Breast epithelium (tissue), 3 donors: ENCODE data around the gene UBE2E1.

ENCODE experiments used
- POLR2A ChIP-seq: fragments of 450-650 bp; IDR thresholded peaks from one replicate; pipeline ENCODE4 v1.6.1; 2016; ENCODE audit warnings: antibody characterized with exemption, mild to moderate bottlenecking, moderate library complexity
- POLR2AphosphoS5 ChIP-seq, 3 donors: sonication (generic); formaldehyde crosslinking; IDR thresholded peaks; one replicate each; pipeline ENCODE4 v1.6.1; 2017; ENCODE audit warnings: antibody characterized with exemption in 3 of 3
- TF ChIP-seq, protein P1 (sequence below), 3 donors: fragments of 450-650 bp; IDR thresholded peaks; one replicate each; pipeline ENCODE4 v1.5.1; 2016 to 2017; ENCODE audit warnings: antibody characterized with exemption in 3 of 3, mild to moderate bottlenecking in 3 of 3, moderate library complexity in 3 of 3

DNA sequence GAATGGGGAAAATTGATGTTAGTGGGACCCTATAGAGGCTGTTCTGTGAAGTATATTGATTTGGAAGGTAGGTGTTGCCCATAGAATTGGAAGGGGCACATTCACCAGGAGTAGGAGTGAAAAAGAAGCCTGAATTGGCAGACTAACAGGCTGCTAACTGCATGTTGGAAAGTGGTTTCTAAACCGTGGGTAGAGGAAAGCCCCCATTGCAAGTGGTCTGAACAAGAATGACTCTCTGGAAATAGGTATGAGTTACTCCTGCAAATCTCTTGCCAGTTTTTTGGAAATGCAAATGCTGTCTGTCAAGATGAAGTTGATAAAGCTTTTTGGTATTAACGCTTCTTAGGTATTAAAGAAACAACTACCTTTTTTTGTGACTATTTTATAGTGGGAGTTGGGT lies 3.5 kb downstream of the UBE2E1 start:
- TF ChIP-seq, protein P1, sequence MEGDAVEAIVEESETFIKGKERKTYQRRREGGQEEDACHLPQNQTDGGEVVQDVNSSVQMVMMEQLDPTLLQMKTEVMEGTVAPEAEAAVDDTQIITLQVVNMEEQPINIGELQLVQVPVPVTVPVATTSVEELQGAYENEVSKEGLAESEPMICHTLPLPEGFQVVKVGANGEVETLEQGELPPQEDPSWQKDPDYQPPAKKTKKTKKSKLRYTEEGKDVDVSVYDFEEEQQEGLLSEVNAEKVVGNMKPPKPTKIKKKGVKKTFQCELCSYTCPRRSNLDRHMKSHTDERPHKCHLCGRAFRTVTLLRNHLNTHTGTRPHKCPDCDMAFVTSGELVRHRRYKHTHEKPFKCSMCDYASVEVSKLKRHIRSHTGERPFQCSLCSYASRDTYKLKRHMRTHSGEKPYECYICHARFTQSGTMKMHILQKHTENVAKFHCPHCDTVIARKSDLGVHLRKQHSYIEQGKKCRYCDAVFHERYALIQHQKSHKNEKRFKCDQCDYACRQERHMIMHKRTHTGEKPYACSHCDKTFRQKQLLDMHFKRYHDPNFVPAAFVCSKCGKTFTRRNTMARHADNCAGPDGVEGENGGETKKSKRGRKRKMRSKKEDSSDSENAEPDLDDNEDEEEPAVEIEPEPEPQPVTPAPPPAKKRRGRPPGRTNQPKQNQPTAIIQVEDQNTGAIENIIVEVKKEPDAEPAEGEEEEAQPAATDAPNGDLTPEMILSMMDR (IDR thresholded peaks at IDR 0.05): no peak
- TF ChIP-seq POLR2AphosphoS5 (IDR thresholded peaks at IDR 0.05): no peak
- TF ChIP-seq POLR2A: no peak
